Stimulated activated CD4-positive, alpha-beta T cell treated with anti-CD3 and anti-CD28 coated beads, Interleukin-2, amount 100 ng/mL, for 24 hours (primary cell): ENCODE results near the gene CWC27.

Experiments used
- DNase-seq, 2 donors: peaks; one replicate each; pipeline ENCODE4 v3.0.0-alpha.2; 2020

The CWC27 gene

DNA sequence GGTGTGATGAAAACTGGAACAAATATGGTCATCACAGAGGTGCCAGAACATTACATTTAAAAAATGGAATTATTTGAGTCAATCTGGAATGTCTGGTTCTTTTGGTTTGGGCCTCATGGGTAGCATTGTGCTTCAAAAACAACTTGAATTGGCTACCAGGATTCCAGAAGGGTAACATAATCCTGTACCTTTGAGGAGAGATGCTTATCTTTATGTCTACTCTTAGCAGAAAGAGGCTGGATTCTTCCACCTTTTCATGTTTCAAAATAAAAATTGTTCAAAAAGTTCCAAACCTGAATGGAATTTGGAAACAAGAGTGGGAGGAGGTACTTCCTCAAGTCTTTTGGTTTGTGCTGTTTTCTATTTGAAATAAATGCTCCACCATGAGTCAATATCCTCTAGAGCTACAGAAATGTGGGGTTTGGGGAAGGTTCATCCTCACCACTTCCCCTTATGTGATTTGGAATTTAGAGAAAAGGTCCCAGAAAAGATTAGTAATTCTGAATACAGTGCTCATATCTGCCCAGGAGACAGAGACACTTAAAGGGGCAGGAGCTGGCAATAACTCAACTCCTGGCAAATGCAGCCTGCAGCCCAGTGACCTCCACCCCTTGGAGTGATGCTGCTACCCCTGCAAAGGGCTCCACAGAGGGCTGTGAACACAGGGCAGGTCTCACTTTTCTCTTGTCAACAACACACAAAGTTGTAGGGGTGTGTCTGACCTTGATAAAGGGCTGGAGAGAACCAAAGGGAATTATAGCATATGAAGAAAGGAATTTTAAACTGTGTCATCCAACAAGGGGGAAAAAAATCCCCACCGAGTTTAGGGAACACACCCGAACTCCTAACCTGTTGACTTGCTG lies 272.8 kb downstream of the CWC27 start:
- DNase-seq: no peak

DNA sequence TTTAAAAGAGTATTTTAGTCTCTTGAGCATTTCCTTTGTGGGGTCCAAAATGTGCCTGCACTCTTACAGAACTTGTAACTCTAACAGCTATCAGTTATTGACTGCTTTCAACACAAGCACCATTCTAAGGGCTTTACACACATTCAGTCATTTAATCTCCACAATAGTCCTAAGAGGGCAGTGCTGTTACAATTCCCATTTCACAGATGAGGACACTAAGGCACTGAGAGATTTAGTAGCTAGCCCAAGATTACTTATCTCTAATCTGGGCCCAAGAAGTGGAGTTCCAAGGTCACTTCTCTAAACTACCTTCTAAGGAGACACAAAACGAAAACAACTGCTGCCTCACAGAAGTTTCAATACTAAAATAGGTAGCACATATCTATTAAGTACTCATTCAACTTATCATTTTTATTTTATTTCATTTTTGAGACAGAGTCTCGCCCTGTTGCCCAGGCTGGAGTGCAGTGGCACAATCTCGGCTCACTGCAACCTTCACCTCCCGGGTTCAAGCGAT lies 275.2 kb downstream of the CWC27 start:
- DNase-seq: no peak

DNA sequence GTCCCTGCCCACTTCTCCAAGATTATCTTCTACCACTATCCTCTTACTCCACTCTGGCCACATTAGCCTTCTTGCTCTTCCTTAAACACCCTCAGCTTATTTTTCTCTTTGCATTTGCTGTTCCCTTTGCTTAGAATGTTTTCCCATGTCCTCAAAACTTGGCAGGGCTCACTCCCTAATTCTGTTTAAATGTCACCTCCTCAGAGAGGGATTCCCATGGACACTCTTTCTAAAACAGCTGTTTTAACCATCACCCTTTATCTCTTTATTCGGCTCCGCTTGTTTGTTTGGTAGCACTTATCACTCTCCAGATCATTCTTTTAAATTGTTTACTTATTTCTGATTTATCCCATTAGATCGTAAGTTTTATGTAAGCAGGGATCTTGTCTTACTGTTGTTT lies 278.5 kb downstream of the CWC27 start:
- DNase-seq: no peak

DNA sequence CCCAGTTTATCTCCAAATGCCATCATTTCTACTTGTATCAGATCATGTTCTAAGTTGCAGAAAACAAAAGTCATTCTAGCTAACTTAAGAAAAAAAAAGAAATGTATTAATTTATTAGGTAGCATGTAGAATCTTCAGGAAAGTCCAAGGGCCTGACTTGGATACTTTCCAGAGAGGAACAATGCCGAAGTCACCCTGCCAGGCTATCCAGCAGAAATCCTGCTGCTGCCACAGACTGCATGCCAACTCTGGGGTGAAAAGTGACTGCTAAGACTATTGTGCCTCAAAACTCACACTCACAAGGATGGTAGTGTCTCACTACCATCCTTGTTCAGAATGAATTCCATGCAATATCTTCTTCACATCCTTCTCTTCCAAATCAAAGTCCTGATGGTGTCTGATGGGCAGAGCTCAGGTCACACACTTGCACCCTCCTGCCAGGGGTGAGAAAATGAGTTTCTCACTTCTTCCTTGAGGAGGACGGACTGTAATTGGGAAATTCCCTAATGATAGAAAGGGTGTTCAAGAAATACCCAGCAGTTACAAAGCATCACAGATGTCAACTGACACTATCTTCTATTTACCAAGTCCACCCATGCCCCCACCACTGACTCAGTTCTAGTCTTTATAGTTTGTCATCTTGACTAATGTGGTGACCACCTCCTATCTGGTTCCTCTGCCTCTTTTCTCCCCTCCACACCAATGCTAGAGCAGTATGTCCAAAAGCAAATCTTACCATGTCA lies 279.4 kb downstream of the CWC27 start:
- DNase-seq: no peak

DNA sequence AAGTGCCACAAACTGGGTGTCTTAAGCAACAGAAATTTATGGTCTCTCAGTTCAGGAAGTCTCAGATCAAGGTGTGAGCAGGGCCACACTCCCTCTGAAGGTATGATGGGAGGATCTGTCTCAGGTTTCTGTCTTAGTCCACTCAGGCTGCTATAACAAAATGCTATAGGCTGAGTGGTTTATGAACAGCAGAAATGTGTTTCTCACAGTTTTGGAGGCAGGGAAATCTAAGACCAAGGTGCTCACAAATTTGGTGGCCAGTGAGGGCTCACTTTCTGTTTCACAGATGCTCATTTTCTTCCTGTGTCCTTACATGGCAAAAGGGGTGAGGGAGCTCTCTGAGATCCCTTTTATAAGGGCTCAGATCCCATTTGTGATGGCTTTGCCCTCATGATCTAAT lies 281.4 kb downstream of the CWC27 start:
- DNase-seq: no peak

DNA sequence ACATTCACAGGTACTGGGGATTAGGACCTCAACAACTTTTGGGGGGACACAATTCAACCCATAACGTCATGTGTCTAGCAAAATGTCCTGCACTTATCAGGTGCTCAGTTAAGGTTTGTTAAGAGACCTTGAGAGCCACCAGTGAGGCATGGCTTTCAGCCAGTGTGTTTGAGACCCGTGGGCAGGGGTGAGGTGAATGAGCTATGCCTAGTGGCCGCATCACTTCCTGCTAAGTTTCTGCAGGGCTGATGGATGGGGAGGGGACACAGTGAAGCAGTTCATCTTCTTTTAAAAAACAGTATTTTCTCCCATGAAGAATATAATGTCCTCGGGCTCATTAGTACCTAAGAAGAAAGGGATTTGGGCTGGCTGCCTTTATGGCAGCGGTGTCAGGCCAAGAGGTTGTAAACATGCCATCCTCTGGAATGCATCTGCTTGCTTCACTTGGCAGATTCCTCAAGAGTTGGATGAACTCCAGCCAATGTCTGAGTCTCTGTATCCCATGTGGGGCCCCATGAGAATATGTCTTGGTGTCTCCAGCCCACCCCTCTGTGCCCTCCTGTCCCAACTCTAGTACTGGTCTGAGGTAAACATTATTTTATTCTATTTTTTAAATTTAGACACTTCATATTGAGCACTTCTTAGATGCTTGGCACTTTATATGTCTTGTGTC lies 282.2 kb downstream of the CWC27 start:
- DNase-seq: no peak

DNA sequence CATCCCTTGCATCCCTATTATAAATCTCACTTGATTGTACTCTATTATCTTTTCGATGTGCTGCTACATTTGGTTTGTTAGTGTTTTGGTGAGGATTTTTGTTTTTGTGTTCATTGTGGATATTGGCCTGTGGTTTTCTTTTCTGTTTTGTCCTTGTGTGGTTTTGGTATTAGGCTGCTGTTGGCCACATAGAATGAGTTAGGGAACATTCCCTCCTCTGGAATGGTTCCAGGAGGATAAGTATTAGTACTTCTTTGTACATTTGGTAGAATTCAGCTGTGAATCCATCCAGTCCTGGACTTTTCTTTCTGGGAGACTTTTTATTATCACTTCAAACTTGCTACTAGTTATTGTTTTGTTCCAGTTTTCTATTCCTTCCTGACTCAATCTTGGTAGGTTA lies 287.2 kb downstream of the CWC27 start:
- no peak for DNase-seq

DNA sequence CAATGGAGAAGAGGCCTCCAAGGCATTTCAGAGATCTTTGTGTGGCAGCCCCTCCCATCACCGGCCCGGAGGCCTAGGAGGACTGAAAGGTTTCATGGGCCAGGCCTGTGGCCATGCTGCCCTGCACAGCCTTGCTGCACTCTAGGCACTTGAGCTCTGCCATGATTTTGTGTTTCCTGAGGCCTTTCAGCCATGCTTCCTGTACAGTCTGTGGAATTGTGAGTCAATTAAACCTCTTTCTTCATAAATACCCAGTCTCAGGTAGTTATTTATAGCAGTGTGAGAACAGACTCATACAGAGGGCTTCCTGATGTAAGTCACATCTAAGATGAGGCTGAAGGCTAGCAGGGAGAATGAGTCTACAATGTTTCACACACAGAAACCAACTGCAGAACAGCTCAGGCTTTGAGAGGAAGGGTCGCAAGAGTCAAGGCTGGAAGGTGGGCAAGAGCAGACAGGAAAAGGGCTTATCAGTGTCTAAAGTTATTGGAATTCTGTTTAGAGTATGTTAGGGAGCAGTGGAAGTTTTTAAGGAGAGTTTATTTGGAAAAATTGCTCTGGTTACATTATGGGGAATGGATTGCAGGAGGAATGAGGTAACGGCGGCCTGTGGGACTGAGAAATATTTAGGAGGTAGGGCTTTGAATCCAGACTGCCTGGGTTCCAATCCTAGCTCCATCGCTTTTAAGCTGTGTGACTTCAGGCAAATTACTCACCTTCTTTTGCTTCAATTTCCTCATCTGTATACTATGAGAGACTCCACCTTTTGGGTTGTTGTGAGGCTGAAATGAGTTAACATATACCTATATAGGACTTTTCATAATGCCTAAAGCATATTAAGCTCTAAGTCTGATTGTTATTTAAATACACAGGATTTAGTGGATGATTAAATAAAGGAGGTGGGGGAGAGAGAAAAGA lies 291.2 kb downstream of the CWC27 start:
- DNase-seq: no peak

DNA sequence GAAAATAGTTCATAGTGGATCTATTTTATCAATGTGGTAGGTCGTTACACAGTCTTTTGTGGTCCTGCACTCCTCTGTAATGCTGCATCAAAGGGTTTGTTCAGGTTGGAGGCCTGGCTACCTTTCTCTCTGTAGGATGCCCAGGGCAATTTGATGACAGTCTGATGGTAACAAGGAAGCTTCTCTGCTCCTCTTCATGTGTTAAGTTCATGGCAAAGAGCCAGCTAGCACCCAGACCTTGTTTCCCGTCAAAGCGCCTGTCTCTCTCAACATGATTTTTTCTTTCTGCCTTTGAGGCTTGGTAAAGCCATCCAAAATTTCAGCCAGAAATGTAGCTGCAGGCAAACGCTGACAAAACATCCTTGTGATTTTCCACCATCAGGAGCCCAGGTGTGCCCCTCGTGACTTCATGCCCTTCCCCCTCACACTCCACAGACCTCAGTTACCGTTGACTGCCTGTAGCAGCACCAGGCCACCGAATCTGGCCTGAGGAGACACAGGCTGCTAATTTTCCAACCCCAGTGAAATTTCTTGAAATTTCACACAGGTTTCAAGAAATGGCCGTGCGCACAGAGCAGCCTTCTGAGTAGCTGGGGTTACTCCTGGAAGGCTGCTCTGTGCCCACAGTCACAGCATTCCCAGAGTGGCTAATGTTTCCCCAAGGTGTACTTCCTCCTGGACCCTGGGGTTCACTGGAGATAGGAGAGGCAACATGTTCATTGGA lies 292.7 kb downstream of the CWC27 start:
- DNase-seq: no peak

DNA sequence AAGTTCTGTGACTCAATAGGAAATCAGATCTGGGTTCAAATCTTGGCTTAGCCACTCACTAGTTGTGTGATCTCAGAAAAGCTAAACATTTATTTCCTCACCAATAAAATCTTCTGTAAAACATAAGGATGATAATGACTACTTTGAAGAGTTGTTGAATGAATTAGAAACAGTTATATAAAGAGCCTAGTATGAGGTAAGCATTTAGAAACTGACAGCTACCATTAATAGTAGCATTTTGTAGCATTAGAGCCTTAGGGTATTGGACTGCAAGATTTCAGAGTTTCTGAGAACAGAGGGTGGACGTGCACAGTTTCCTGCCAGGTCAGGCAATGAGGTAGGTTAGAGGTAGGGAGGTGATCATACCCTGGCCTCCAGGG lies 293.2 kb downstream of the CWC27 start:
- no peak for DNase-seq

DNA sequence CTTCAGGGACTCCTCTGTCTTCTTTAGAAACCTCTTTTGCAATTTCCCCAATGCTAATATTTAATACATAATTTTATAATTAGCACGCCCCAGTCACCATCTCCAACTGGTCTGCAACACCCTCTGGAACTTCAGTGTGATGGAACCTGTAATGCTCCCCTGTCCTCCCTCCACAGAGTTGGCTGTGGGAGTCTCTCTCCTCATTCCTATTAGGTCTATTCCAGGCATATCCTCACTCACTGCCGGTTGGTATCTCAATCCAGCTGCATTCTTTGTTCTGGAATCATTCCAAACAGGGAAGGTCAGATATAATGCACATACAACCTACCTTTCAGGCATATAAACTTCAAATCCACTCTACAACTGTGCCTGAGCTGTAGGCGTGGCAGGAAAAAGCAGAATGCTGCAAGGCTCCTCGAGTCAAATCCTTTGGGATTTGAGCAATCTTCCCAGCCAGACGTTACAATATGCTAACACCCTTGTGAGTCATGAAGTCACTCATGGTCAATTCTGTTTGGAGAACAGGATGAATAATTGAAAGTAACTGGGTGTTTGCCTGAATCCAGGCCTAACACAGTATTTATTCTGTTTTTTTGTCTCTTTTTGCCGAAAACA lies 293.8 kb downstream of the CWC27 start:
- no peak for DNase-seq

DNA sequence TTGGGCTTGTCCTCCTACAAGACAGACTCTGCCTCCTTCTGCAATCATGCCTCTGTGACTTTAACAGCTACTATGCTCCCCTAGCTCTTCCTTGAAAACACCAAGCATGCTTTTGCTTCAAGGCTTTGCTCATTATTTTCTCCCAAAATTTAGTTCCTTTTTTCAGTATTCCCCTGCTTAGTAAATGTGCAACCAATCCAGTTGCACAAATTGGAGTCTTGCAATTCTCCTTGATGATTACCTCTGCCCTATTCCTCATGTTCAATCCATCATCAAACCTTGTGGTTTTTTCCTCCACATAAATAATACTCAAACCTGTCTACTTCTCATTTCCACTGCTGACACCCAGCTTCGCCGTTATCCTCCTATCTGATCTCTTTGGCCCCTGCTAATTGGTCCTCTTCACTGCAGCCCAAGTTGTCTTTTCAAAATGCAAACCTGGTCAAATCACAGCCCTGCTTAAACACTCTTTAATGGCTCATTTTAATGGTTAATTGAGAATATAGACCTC lies 296.3 kb downstream of the CWC27 start:
- DNase-seq: no peak

DNA sequence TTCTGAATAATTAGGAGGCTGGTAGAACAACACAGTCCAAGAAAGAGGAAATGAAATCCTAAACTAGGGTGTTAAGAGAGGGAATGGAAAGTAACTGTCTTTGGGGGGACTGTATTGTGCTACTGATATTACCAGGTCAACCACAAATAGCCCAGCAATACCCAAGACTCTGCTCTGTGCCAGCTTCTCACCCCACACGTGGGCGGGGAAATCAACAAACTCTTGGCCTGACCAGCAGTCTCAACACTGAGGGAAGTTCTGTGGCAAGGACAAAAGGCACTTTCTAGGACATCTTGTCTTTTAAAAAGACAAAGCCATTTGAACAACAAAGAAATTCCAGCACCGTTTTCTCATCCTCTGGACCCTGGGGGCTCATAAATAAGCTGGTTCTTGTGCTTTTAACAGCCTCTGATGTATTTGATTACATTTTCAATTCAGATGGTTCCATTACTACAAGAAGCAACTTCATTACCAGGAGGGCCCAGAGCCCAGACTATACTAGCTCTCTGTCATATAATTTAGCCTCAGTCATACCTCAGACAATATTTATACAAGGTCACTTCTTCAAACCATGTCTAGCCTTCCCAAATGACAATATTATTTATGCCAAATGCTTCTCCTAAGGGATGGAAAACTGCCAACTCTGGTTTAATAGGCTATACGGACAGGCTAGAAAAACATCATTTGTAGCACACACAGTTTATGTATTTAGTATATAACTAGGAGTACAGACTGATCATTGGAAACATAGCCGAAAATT lies 297.8 kb downstream of the CWC27 start:
- no peak for DNase-seq

DNA sequence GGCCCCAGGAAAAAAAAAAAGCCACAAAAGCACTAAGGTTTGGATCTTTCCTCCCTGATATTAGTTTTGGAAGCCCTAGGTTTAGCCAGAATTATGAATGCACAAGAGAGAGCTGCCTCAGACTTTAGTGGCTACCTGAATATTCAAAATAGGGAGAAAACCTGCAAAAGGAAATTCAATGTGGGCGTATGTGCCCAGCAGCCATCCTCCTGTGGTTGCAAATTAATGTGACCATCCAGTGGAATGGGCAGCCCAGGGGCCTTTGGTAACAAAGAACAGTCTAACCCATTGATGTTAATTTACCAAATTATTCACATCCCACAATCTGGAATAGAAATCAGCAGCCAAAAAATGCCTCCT lies 298.4 kb downstream of the CWC27 start:
- no peak for DNase-seq
